Head of caudate nucleus (tissue), 42 donors: ENCODE measurements around the gene TMEM187.
A peak's percentile ranks its signal among the peaks of the same experiment; 100 is the strongest.

Experiments
- DNase-seq, 42 donors: peaks; one replicate each; pipeline versions ENCODE4 v3.0.0 to v3.0.0-alpha.2; 2020 to 2021; ENCODE audit warnings: mixed read lengths in 7 of 42
- intact Hi-C: fragments of 100-400 bp; cut with DNase I; formaldehyde crosslinking; loops from one replicate; pipeline ENCODE4 v1.15.0; 2022

TMEM187 gene

DNA sequence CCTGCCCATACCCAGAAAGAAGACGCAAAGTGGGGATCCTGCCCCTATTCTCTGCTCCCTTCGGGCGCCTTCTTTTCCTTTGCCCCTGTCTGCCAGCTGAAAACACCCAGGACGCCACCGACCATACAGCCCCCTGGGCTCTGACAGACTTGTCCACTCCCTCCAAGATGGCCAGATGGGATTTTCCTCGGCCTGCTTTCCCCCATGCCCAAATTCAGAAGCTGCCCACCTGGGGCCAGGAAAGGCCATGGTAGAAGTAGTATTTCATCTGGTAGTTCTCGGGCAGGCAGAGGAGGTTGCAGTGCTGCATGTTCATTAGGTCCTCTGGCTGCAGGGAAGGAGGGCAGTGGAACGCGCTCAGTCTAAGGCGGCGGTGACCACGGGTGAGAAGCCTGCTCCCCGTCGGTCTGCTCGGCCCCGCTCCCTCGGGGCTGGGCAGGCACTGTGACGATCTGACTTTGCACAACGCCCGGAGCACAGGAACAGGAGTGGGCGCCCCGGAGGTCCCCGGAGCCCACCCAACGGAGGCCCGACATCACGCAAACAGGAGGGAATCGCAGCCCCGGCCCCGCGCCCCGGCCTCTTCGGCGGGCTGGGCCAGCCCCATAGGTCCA is 38.3 kb upstream of the TMEM187 start:
- no peak for DNase-seq
- intact Hi-C loops: no loop called here

DNA sequence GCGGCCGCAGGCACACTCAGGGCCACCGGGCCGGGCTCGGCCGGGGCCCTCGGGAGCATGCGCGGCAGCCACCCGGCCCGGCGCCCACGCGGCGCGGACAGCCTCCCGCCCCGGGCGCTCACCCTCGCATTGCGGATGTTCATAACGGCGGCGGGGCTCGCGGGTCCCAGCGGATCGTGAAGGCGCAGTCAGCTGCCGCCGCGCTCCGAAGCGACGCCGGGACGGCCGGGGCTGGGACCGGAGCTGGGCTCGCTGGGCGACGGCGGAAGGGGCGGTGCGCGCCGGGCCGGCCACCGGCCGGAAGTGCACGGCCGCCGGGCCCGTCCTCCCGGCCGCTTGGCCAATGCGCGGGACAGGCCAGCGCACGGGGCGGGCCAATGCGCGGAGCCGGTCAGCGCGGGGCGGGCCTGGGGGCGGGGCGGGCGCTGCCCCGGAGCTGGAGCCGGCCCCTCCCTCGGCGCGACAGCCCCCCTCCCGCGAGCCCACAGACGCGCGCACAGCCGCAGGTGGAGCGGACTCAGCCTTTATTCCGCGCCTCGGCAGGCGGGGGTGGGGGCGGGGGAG is 37.7 kb upstream of the TMEM187 start, which contains the start of gene NAA10:
TSS of gene NAA10 (minus strand) at position 276 of the 564 bp plus-strand sequence. CDS start at position 143, 133 bp downstream.
- DNase-seq: peak in 40 of 42 donors; percentile 27 to 81 (median 66)
- intact Hi-C loops: no loop called here

DNA sequence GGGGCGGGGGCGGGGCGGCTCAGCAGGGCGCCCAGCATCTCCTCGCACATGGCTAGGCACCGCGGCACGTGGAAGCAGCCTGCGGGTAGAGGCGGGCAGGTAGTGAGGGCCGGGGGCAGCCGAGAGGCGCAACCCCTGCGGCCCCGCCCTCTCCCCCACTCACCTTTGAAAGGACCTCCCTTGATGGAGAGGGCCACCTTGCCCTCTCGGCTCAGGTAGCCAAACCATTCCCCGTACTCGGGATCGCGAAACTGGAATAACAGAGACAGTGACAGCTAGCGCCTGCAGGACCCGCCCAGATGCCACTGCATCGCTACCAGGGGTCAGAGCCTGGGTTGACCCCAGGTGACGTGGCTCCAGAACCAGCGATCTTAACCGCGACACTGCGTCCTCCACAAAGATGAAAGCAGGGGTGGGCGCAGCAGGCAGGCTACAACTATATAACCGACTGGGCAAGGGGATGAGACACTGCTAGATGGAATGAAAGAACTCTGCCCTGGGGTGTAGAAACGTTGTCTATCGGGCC is 37.2 kb upstream of the TMEM187 start:
- DNase-seq: no peak
- intact Hi-C loops: no loop called here

DNA sequence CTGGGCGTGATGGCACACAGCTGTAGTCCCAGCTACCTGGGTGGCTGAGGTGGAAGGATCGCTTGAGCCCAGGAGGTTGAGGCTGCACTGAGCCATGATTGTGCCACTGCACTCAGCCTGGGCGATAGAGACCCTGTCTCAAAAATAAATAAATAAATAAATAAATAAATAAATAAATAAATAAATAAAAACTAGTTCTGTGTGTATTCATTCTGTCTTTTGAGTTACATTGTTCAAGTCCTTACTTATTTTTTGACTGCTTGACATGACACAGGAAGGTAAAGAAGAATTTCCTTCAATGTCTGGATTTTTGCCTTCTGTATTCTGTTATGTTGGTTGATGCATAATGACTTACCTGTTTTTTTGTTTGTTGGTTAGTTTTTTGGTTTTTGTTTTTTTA is 35.5 kb upstream of the TMEM187 start:
- intact Hi-C loops: no loop called here
- DNase-seq: no peak

DNA sequence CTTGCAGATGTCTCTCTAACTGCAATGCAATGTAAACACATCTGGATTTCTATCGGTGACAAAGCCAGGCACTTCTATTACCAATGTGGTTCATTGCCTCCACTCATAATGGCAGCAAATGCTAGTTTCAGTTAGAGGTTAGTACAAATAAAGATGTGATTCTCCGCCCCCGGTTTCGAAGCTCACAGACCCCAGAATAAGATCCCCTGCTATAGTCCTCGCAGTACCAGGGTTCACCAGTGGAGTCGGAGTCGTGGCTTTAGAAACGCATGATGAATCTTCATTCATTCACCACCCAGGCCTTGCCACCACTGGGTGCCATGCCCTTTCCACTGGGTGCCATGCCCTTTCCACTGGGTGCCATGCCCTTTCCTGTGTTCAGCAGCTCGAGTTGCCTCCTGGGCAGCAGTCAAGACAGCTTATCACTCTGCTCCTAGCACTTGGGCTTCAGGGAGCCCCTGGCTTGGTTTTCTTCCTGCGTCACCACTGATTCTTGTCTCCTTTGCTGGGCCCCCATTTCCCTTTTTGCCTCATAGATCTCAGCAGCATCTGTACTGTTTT is 34.2 kb upstream of the TMEM187 start:
- no peak for DNase-seq
- intact Hi-C loops: no loop called here

DNA sequence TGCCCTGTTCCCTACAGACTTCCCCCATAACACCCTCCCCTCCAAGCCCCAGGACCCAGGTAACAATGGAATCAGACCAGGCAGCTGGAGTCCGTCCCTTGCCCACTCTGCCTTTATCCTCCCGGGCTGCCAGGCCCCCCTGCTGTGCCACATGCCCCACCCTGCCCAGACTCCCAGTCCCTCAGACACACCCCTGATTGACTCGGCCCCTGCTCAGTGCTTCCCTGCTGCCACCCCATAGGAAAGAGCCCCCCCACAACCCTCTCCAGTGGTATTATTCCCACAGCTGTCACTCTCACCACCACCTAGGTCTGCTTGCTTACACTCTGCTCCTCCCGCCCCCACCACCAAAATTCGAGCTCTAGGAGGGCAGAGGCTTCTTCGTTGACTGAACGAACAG is 33.0 kb upstream of the TMEM187 start:
- intact Hi-C loops: no loop called here
- DNase-seq: no peak

DNA sequence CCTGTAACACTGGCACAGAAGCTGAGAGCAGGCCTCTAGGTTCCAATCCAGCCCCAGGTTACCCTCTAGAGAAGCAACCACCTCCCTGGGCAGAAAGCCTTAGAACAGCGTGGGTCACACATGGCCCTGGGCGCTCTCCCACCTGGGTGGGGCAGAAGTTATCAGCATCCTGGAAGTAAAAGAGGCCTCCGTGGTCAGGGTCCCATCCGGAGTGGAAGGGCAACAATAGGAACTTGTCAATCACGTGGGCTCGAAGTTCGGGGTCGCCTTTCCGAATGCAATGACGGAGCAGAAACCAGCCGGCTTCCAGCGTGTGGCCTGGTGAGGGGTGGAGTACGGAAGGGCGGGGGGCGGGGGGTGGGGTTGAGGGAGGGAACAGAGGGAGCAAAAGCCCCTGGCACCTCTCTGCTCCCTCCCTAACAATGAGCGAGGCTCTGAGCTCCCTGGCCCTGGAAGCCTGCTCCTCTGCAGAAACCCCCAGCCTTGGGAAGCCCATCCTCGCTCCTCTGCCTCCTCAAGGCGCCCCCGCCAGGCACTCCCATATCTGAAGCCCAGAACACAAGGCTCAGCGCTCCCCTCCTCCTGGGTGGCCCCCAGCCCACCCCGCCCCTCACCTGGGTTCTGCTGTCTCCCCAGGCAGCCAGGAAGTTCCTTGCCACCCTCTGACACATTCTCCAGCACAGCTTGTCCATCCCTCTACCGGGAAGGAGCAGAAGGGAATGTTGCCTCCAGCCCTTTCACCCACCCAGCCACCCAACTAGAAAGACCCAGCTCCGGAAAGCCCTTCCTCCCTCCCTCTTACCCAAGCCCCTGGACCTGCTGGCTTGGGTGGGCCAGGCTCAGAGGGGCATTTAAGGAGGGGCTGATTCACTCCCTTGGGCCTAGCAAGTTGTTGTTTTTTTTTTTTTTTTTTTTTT is 31.0 kb upstream of the TMEM187 start:
- intact Hi-C loops: no loop called here
- no peak for DNase-seq

DNA sequence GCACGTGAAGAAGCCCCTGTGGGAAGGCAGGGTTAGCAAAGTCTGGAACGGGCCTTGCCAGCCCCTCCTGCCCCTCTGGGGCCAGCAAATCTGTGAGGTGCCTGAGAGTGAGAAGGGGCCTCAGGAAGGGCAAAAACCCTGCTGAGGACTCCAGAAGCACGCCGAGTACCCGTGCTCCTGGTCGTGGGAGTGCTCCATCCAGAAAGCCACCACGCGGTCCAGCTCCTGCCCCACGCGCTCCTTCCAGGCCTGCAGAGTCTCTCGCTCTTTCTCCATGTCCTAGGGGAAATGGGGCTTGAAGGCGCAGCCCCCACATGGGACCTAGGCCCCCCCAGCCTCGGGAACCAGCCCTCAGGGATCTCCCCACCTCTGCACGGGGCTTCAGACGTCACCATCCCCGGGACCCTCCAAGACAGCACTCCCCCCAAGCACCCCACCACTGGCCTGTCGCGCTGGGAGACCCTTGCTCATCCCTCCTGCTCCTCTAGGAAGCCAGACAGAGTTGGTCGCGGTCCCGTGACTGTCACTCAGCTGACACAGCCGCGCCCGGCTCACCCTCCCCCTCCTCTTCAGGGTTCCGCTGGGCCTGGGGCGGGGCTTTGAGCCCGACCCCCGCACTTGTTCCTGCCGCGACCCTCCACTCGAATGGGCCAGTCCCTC is 28.3 kb upstream of the TMEM187 start, which contains the start of gene RENBP:
TSS of gene RENBP (minus strand) at position 504 of the 660 bp plus-strand sequence. CDS start at position 471, 33 bp downstream.
- intact Hi-C loops: no loop called here
- peak; percentile 49 to 80 (median 70) for DNase-seq

DNA sequence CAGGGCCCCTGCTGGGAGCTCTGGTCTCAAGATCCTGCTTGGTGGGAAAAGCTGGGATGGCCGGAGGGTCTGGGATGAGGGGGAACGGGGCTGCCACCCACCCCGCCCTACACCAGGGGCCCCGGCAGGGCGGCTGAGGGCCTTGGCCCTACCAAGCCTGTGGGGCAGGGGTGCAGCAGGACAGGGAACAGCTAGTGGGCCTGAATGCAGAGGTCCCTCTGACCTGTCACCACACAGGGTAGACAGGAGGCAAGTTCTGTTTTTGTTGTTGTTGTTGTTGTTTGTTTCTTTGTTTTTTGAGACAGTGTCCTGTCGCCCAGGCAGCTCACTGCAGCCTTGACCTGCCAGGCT is 27.8 kb upstream of the TMEM187 start:
- intact Hi-C loops: no loop called here
- DNase-seq: no peak

DNA sequence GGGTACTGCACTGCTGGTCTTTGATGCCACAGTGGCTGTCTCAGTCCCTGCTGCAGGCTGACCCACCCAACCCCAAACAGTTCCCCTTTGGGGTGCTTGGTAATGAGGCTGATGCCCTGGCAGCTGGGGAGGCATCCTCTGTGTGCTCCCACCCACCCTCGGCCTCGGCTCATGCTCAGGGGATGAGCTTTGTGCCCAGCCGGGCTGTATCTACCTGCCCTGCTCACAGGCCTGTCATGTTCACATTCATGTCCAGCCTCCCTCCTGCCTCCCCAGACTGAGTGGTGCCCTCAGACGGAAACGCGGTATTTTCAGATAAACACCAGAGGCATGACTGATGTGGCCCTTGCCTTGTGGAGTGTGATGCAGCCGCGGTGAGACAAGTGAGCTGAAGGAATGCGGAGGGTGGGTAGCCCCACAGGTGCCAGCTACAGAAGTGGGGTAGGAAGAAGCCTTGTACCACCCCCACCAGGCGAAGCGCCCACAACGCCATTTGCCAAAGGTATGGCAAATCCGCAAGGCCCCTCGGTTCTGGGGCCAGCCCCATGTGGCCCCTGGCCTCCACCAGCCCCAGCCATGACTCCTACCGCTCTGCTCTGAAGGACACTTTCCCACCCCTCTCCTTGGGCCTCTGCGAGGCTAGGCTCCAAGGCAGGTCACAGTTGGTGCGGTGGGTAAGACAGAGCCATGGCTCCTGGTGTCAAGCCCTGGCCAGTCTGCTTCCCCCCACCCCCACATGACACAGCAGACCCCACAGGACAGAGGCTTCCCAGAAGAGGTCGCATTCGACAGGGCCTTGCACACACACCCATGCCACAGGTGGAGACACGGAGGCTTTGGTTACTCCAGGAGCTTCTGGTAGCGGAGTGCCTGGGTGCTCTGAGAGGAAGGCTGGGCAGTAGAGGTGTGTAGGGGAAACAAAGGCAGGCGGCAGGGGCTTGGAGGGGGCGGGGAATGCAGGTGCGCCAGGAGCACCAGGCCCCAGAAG is 26.3 kb upstream of the TMEM187 start:
- intact Hi-C loops: loop anchor here (2.0 kb wide), 1 partner anchor 181 kb away; the partner anchor contains the start of gene PLXNB3

DNA sequence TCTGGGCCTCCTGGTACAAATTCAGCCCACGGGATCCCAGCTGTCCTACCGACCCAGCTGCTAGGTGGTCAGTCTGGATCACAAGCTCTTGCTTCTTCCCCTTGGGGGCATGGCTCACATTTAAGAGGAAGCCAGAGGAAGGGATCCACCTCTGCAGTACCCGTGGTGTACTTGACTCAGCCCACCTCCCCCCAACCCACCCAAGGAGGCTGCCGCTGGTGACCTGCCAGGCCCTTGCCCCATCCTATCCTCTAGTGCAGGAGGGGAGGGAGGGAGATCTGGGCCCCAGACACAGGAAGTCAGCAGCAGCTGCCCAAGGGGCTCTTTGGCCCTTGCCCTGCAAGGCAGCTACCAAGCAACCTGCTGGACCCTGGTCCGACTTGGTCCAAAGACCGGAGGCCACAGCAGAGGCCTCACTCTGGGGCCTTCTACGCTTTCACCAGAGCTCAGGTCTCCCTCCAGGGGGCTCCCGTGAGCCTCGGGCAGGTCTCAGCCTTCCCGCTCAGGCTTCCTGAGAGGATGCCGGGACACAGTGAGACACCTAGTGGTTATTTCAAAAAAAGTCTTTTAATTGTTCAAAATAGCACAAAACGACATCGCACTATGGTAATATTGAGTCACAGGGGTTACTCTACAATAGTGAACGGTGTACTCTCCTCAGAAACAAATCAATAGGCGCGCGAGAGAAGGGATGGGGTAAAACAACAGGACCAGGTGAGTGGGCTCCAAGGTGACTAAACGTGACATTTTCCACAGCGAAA is 25.4 kb upstream of the TMEM187 start:
- DNase-seq: peak in 41 of 42 donors; percentile 35 to 85 (median 74)
- intact Hi-C loops: loop anchor here (2.0 kb wide), 1 partner anchor 182 kb away; the partner anchor contains the start of gene PLXNB3

More for the DNA sequence above, 26.3 kb upstream of the TMEM187 start:
- DNase-seq: no peak

DNA sequence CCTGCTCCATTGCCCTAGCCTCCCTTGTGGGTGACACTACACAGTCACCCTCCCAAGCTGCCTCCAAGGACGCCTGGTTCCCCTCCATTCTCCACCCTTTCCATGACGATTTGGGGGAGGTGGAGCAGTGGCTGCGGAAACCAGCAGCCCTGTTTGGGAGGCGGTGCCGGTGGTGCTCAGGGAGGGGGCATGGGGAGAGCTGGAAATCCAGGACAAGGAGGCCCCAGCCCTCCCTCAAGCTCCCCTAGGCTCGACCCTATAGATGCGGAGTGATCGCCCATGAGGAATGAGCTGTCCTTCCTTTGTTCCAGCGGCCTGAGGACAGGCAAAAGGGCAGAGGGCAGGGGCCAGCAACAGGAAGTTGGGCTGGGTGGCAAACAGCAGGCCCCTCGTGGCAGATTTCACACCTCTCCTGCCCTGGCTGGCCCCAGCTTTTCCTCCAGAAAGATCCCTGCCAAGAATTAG is 24.5 kb upstream of the TMEM187 start:
- no peak for DNase-seq
- intact Hi-C loops: no loop called here

DNA sequence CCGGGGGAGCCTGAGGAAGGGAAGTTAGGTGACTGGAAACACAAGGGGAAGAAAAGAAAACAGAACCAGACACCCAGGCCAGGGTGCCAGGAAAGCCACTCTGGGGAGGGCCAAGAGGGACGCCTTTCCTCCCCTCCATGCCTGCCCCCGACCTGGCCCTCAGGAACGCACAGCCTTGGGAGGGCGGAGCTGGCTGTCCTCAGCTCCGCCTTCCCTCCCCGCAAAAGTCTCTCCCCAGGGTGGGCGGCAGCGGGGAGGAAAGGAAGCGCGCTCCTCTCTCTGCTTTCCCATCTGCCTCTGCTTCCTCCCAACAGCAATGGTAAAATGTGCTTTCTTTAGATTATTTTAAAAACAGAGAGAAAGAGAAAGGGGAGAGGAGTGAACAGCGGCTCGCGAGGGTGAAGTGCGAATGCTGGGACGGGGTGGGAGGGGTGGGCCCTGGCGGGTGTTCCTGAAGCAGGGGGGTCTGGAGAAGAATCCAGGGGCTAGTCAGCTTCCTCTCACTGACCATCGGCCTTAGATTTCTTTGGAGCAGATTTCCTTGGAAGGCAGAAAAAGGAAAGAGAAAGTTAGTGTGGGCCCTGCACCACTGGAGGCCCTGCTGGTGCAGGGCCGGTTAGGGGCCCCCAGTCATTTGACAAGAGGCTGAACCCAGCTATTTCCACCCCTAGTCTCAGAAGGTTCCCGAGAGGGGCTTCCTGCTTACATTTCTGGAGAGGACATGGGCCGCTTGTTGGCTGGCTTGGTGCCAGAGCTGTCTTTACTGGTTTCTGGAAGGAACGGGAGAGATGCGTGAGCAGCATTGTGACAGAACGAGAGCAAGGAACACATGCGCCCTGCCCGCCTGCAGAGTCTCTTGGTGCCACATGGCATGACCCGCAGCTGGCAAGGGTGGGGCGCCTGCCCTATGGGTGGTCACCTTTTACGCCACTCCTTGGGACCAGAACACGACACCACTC is 23.4 kb upstream of the TMEM187 start:
- peak in 24 of 42 donors; percentile 22 to 73 (median 55) for DNase-seq
- intact Hi-C loops: no loop called here

DNA sequence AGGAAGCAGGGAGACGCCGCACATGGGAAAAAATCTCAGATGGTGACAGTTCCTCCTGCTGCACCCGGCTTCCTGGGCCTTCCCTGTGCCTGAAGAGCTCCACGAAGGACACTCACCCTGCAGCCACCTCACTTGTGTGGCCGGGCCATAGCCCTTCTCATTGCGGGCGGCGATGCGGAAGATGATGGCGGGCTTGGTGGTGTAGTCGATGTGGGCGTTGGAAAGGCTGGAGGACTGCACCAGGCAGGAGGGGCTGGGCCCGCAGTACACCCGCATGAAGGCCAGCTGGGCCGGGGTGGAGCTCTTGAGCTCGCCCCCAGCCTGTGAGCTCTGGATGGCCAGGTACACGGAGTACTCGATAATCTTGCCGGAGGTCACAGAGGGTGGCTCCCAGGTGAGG is 22.4 kb upstream of the TMEM187 start:
- intact Hi-C loops: no loop called here
- DNase-seq: no peak

DNA sequence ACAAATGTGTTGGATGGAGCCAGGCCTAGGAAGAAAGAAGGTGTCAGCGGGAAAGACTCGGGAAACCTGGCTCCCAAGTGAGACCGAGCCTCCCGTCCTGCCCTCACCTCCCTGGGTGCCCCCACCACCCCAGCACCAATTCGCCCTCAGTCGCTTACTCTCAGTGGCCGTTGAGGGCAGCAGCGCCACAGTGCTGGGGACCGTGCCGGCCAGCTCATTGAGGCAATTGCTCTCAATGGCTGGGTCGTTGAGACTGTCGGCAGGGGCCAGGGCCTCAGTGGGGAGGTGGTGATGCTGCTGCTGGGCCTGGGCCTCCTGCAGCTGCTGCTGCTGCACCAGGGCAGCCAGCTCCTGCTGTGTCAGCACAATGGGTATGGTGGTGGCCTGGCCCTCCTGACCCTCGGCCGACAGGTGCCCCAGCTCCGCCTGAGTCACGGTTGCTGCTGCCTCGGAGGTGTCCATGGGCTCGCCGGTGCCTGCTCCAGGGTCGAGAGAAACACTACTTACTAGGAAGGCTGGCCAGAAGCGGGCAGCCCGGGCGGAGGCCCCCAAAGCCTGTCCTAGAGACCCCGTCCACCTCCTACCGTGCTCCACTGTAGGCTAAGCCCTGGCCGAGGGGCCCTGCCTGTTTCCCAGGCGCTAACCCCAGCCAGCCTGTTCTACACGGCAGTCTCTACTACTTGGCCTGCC is 20.7 kb upstream of the TMEM187 start:
- intact Hi-C loops: no loop called here
- no peak for DNase-seq
